Body of pancreas (tissue), 4 donors: ENCODE results near the gene HS3ST6. TPM values are rescaled to one million over a fixed set of nuclear protein-coding genes. Genes with fewer than 3 reads are reported as not detected.
"Not testable (repeated sequence)": the region's sequence is repeated elsewhere in the genome, so short reads cannot be mapped to it uniquely, and the experiment has no call there.

Source experiments
- ATAC-seq: fragments of 150-250 bp; one replicate; pipeline ENCODE4 v1.9.1; 2016
- DNase-seq, 4 donors: peaks; one replicate each; pipeline ENCODE4 v3.0.0-alpha.2; 2019
- H3K27ac ChIP-seq, 4 donors: fragments of 200-600 bp; sonication (generic); 1 replicate in 3 of 4; 2 replicates in 1 of 4; pipeline versions ENCODE4 v1.5.1 to v1.6.1; 2016 to 2019; ENCODE audit warnings: mild to moderate bottlenecking in 1 of 4, mixed read lengths in 1 of 4, moderate library complexity in 1 of 4
- H3K27me3 ChIP-seq, 2 donors: fragments of 200-600 bp; sonication (generic); one replicate each; pipeline ENCODE4 v1.6.0; 2016; ENCODE audit warnings: mild to moderate bottlenecking in 1 of 2
- H3K36me3 ChIP-seq, 2 donors: fragments of 200-600 bp; sonication (generic); replicated peaks in 1 of 2; 2 replicates each; pipeline ENCODE4 v1.5.1; 2016; ENCODE audit warnings: low read depth in 2 of 2; ENCODE audit not compliant: insufficient read depth in 1 of 2
- H3K4me1 ChIP-seq: fragments of 200-600 bp; sonication (generic); one replicate; pipeline ENCODE4 v1.6.0; 2016
- H3K4me3 ChIP-seq, 2 donors: fragments of 200-600 bp; sonication (generic); 1 replicate in 1 of 2; 2 replicates in 1 of 2; pipeline ENCODE4 v1.5.1; 2016 to 2019
- H3K9me3 ChIP-seq, 3 donors: fragments of 200-600 bp; sonication (generic); 1 replicate in 2 of 3; 2 replicates in 1 of 3; pipeline ENCODE4 v1.5.1; 2016
- CTCF ChIP-seq, 7 experiments: fragments of 450-650 bp in 4 of 7; fragments of 200-600 bp in 3 of 7; sonication (generic) in 3 of 7; IDR thresholded peaks; one replicate each; pipeline ENCODE4 v1.5.1; 2016 to 2019; ENCODE audit warnings: antibody characterized with exemption in 7 of 7
- POLR2A ChIP-seq, 3 donors: fragments of 450-650 bp; IDR thresholded peaks; one replicate each; pipeline ENCODE4 v1.6.1; 2016; ENCODE audit warnings: antibody characterized with exemption in 3 of 3, mild to moderate bottlenecking in 2 of 3
- WGBS, 2 donors: methylation state at CpG; one replicate each; pipeline ENCODE4 v1.1.5; 2017; 5-methylcytosine and 5-hydroxymethylcytosine counted together
- intact Hi-C: fragments of 100-400 bp; cut with DNase I; formaldehyde crosslinking; loops from one replicate; pipeline ENCODE4 v1.15.1; 2023
- total RNA-seq, 2 donors: library from RNA; depleted of rRNA; stranded (reverse); fragments of >200 nt; gene quantifications; one replicate each; pipeline ENCODE4 v1.1.0, GENCODE V29; 2016

The HS3ST6 gene
- total RNA-seq, 2 donors from 2014 or later = not detected

DNA sequence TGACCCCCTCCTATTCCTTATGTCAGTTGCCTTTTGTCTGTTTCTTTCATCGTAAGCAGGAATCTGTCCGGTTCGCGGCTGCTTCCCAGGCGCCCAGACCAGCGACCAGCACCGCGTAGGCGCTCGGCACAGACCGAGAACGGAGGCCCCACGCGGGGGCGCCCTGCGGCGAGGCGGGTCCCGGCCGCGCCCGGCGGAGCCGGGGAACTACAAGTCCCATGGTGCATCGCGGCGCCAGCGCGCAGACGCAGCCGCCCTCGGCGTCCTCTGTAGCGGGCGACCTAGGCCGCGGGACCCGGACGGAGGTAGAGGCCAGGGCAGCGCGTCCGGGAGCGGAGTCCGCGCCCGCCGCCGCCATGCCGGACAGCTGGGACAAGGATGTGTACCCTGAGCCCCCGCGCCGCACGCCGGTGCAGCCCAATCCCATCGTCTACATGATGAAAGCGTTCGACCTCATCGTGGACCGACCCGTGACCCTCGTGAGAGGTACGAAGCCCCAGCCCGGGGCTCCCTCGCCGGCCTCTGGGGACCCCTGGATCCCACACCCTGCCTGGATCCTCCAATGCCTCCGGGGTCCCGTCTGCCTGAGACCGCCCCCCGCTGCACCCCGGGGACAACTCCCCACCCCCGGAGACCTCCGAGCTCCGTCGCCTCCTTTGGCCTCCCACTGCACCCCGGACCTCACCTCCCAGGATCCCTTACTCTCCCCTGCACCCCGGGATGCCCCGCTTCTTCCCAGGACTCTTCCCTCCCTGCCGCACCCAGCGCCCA, 41.2 kb upstream of the HS3ST6 start, which contains the start of gene NDUFB10:
Gene NDUFB10 (plus strand): TSS at position 270 of the 771 bp plus-strand sequence. CDS start 87 bp downstream, at position 357.
- peaks cover 4 to 8% of the 10 kb centered on the region in 2 donors for H3K36me3 ChIP-seq
- H3K4me1 ChIP-seq = peaks cover 51% of the 10 kb centered on the region
- intact Hi-C loops = no loop called here
- H3K9me3 ChIP-seq = no peaks in the 10 kb centered on the region
- H3K27me3 ChIP-seq = no peaks in the 10 kb centered on the region
- H3K4me3 ChIP-seq = peak within 1 kb of the TSS; percentile 78 to 91
- H3K27ac ChIP-seq = peak within 1 kb of the TSS; percentile 49 to 86 (median 80)
- TF ChIP-seq POLR2A (IDR thresholded peaks at IDR 0.05) (peak; percentile 92 to 95 (median 93)), CTCF (IDR thresholded peaks at IDR 0.05) (peak; percentile 51 to 86 (median 63))
- 0 to 1% methylated on average over 31 to 71 of the region's 79 CpGs for WGBS, 2 donors
- peak; percentile 95 to 96 (median 95) for DNase-seq
- peak; percentile 93 for ATAC-seq

DNA sequence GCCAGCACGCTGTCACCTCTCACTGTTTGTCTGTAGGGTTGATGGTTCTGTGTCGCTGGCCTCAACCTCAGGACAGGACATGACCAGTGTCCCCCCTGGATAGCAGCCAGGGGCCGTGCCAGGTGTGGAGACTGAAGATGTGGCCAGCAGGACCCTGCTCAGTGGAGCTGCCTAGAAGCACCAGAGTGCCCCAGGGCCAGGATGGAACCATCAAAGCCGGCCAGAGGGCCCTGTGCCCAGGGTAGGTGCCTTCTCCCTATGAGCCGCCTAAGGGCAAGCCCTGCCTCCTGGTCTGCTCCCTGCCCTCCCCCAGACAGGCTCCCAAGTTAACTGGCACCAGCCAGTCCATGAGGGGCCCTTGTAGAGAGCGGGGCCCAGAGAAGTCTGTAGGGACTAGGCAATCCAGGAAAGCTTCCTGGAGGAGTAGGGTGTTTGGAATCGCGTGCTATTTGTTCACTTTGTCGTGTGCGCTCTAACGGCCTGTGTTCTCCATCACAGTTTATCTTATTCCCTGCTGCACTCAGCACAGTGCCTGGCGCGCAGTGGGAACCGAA, 40.6 kb upstream of the HS3ST6 start:
- Histone ChIP-seq H3K36me3 (peaks cover 4 to 8% of the 10 kb centered on the region in 2 donors), H3K4me3 (no peak overlapping the region), H3K27me3 (no peaks in the 10 kb centered on the region), H3K4me1 (peaks cover 54% of the 10 kb centered on the region), H3K9me3 (no peaks in the 10 kb centered on the region), H3K27ac (peak overlapping the region in 3 of 4 donors; percentile 75 to 86 (median 85))
- intact Hi-C loops = no loop called here
- 21 to 26% methylated on average over 6 to 13 of the region's 14 CpGs for WGBS, 2 donors
- peak in 1 of 4 donors; percentile 37 for DNase-seq
- no peak for ATAC-seq
- no peak for TF ChIP-seq CTCF (IDR thresholded peaks at IDR 0.05)
- TF ChIP-seq POLR2A (IDR thresholded peaks at IDR 0.05) = no peak

GRCh38 chr16:1958143-1958491, 39.9 kb upstream of the HS3ST6 start:
- intact Hi-C loops, H3K27me3 ChIP-seq, DNase-seq, H3K27ac ChIP-seq, H3K4me3 ChIP-seq, H3K36me3 ChIP-seq, ATAC-seq, H3K9me3 ChIP-seq: not testable (repeated sequence)
- H3K4me1 ChIP-seq = peaks cover 47% of the 10 kb centered on the region
- 82% methylated on average over 22 of the region's 30 CpGs; no CpG with 5 or more reads in 1 of the 2 donors for WGBS, 2 donors

DNA sequence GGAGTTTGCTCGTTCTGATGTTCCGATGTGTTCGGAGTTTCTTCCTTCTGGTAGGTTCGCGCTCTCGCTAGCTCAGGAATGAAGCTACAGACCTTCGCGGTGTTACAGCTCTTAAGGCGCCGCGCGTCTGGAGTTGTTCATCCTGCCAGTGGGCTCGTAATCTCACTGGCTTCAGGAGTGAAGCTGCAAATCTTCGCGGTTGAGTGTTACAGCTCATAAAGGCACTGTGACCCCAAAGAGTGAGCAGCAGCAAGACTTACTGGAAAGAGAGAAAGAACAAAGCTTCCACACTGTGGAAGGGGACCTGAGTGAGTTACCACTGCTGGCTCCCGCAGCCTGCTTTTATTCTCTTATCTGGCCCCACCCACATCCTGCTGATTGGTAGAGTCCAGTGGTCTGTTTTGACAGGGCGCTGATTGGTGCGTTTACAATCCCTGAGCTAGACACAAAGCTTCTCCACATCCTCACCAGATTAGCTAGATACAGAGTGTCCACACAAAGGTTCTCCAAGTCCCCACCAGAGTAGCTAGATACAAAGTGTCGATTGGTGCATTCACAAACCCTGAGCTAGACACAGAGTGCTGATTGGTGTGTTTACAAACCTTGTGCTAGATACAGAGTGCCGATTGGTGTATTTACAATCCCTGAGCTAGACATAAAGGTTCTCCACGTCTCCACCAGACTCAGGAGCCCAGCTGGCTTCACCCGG, 39.4 kb upstream of the HS3ST6 start:
- ATAC-seq, intact Hi-C loops, H3K27ac ChIP-seq, H3K4me3 ChIP-seq, H3K36me3 ChIP-seq, H3K9me3 ChIP-seq, DNase-seq, H3K27me3 ChIP-seq: not testable (repeated sequence)
- 80% methylated on average over 15 to 19 of the region's 22 CpGs for WGBS, 2 donors
- peaks cover 42% of the 10 kb centered on the region for H3K4me1 ChIP-seq

DNA sequence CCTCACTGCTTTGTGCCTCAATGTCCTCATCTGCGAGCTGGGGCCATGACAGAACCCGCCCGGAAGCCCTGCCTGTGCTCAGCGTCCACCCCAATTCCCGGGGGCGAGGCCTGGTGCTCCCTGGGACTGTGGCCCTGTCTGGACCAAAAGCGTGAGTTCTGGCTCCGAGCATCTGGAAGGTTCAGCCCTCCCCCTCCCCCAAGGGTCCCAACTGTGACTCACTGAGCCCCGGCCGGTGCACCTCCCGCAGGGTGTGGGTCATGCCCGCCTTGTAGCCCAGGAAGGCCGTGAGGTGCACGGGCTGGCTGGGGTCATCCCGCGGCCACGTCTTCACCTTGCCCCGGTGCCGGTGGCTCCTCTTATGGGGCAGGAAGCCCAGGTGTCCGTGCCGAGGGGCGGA, 35.5 kb upstream of the HS3ST6 start:
- Histone ChIP-seq H3K27ac (peak overlapping the region in 1 of 4 donors; percentile 69), H3K4me1 (peaks cover 14% of the 10 kb centered on the region), H3K4me3 (no peak overlapping the region), H3K36me3 (no peaks in the 10 kb centered on the region), H3K27me3 (no peaks in the 10 kb centered on the region), H3K9me3 (no peaks in the 10 kb centered on the region)
- peak in 1 of 4 donors; percentile 35 for DNase-seq
- intact Hi-C loops = no loop called here
- TF ChIP-seq POLR2A (IDR thresholded peaks at IDR 0.05) (no peak), CTCF (IDR thresholded peaks at IDR 0.05) (no peak)
- 93 to 95% methylated on average over 11 to 21 of the region's 22 CpGs for whole genome bisulfite sequencing, 2 donors
- no peak for ATAC-seq
